Effector CD4-positive, alpha-beta T cell (primary cell): ENCODE results near the gene CAPZB.
"Not testable (repeated sequence)": the region's sequence is repeated elsewhere in the genome, so short reads cannot be mapped to it uniquely, and the experiment has no call there.

Source experiments
- DNase-seq: peaks from one replicate; pipeline ENCODE4 v3.0.0-alpha.2; 2020

Gene CAPZB

GRCh38 chr1:19306941-19307340 lies 178.4 kb downstream of the CAPZB start:
- no peak for DNase-seq

- no peak for DNase-seq
Measured at GRCh38 chr1:19305880-19306279, 179.5 kb downstream of the CAPZB start.

GRCh38 chr1:19304081-19304480 lies 181.3 kb downstream of the CAPZB start:
- not testable (repeated sequence) for DNase-seq

GRCh38 chr1:19300211-19300610 lies 185.1 kb downstream of the CAPZB start:
- DNase-seq, result no peak

- DNase-seq, result no peak
Measured at GRCh38 chr1:19294638-19295037, 190.7 kb downstream of the CAPZB start.

GRCh38 chr1:19289244-19289643 lies 196.1 kb downstream of the CAPZB start:
- DNase-seq, result no peak
